ENCODE results near the gene GNGT1. TPM values are rescaled to one million over a fixed set of nuclear protein-coding genes. Genes with fewer than 3 reads are reported as not detected.

The GNGT1 gene
- total and polyA plus RNA-seq, 2 of the 8 experiments (the other 6 are each of a cell fraction or from before 2014, with no cell fraction given) = 0.26 TPM; not detected in 1

- no peak for TF ChIP-seq CHD7 (IDR thresholded peaks at IDR 0.05; ENCODE audit: insufficient replicate concordance, low read length)
- no peak for TF ChIP-seq POLR2AphosphoS5 (IDR thresholded peaks at IDR 0.05; ENCODE audit: low read depth, low read length)
- TF ChIP-seq CREB1 (IDR thresholded peaks at IDR 0.05) = no peak
- TF ChIP-seq MAFK (IDR thresholded peaks at IDR 0.05; ENCODE audit: low read depth, low read length) = no peak
- TF ChIP-seq MAX (IDR thresholded peaks at IDR 0.05) = no peak
Observed at GRCh38 chr7:93858857-93859256, 47.5 kb upstream of the GNGT1 start (continued).
